BLaER1 treated with 17β-estradiol and CSF1 and Interleukin-3, amounts not matched to agents 10 nM and 100 nM (cell line): Measurements from ENCODE around the gene FSTL4.

Experiments used
- H3K27ac ChIP-seq, 11 experiments: shearing (Covaris generic); formaldehyde crosslinking; 2 replicates each; pipeline ENCODE4 v1.8.1; 2022
- H3K27me3 ChIP-seq, 11 experiments: shearing (Covaris generic); formaldehyde crosslinking; 2 replicates each; pipeline ENCODE4 v1.8.1; 2022
- H3K36me3 ChIP-seq, 11 experiments: shearing (Covaris generic); formaldehyde crosslinking; 2 replicates each; pipeline ENCODE4 v1.8.1; 2022
- H3K4me1 ChIP-seq, 10 experiments: shearing (Covaris generic); formaldehyde crosslinking; 2 replicates each; pipeline ENCODE4 v1.8.1; 2022
- H3K4me2 ChIP-seq, 11 experiments: shearing (Covaris generic); formaldehyde crosslinking; 2 replicates each; pipeline ENCODE4 v1.8.1; 2022
- H3K4me3 ChIP-seq, 10 experiments: shearing (Covaris generic); formaldehyde crosslinking; 2 replicates each; pipeline ENCODE4 v1.8.1; 2022
- H3K9ac ChIP-seq, 11 experiments: shearing (Covaris generic); formaldehyde crosslinking; 2 replicates each; pipeline ENCODE4 v1.8.1; 2022
- H3K9me3 ChIP-seq, 11 experiments: shearing (Covaris generic); formaldehyde crosslinking; replicated peaks in 1 of 11; 2 replicates each; pipeline ENCODE4 v1.8.1; 2022
- H4K20me1 ChIP-seq, 11 experiments: shearing (Covaris generic); formaldehyde crosslinking; 2 replicates each; pipeline ENCODE4 v1.8.1; 2022
- Cebpa-rat ChIP-seq, 11 experiments: shearing (Covaris generic); IDR thresholded peaks; 2 replicates each; pipeline ENCODE4 v1.8.1; 2022

FSTL4 gene

DNA sequence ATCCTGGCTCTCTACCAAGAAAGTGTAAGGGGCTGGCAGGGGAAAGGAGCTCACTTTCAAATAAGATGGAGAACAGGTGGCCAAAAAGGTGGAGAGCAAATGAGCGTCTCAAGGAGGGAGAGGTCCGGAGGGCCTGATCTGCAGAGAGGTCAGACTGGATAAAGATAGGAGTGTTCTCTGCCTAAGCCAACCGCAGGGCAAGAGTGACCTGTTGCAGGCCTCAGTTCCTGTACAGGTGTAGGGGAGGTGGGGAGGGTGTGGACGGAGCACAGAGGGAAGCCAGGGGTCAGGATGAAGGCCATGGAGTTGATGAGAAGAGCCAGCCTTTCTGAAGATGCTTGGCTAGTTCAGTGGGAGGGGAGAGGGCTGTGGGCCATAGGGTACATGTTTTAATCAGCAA, 320.8 kb downstream of the FSTL4 start:
- H3K9ac ChIP-seq, result no peak overlapping the region
- 0 out of 22 replicates have a peak overlapping the region, but pooled peaks of 1 of the 11 experiments have one; percentile 59 for H3K4me2 ChIP-seq
- peaks cover 0 to 36% (median 23%) of the 10 kb centered on the region in 10 experiments; a peak in 14 of 20 replicates for H3K4me1 ChIP-seq
- H3K27me3 ChIP-seq, result no peaks in the 10 kb centered on the region
- H3K4me3 ChIP-seq, result no peak overlapping the region
- TF ChIP-seq Cebpa-rat (IDR thresholded peaks at IDR 0.05), result no peak
- no peaks in the 10 kb centered on the region for H3K9me3 ChIP-seq
- no peak overlapping the region for H3K27ac ChIP-seq
- H4K20me1 ChIP-seq, result no peaks in the 10 kb centered on the region
- no peaks in the 10 kb centered on the region for H3K36me3 ChIP-seq

DNA sequence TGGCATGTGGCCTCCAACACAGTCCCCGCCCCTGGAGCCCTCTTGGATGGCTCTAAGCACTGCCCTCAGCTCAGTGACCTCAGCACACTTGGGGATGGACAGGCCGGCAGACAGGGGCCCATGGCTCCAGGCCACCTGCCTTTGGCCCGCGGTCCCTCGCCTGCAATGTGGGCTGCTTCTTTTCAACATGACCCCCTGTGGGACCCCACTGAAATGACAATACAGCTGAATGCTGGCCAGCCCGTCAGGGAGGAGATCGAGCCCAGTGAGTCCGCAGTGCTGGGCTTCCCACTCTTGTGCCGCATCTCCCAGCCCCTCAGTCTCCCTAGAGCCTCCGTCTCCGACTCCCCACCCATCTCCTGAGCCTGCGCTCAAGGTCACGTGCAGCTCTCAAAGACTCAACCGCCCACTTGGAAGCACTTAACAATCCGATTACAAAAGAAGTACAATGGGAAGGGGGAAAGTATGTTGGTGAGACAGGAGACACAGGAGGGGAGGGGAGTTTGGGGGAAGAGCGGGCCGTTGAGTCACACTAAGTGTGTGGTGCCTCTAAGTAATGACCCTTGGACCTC, 321.6 kb downstream of the FSTL4 start:
- H3K27ac ChIP-seq, result no peak overlapping the region
- H3K4me1 ChIP-seq, result peaks cover 2 to 43% (median 26%) of the 10 kb centered on the region in 10 experiments; a peak in 19 of 20 replicates
- TF ChIP-seq Cebpa-rat (IDR thresholded peaks at IDR 0.05), result no peak
- no peaks in the 10 kb centered on the region for H4K20me1 ChIP-seq
- H3K27me3 ChIP-seq, result no peaks in the 10 kb centered on the region
- H3K9ac ChIP-seq, result no peak overlapping the region
- H3K36me3 ChIP-seq, result no peaks in the 10 kb centered on the region
- no peak overlapping the region for H3K4me3 ChIP-seq
- H3K9me3 ChIP-seq, result no peaks in the 10 kb centered on the region
- no peak overlapping the region for H3K4me2 ChIP-seq

DNA sequence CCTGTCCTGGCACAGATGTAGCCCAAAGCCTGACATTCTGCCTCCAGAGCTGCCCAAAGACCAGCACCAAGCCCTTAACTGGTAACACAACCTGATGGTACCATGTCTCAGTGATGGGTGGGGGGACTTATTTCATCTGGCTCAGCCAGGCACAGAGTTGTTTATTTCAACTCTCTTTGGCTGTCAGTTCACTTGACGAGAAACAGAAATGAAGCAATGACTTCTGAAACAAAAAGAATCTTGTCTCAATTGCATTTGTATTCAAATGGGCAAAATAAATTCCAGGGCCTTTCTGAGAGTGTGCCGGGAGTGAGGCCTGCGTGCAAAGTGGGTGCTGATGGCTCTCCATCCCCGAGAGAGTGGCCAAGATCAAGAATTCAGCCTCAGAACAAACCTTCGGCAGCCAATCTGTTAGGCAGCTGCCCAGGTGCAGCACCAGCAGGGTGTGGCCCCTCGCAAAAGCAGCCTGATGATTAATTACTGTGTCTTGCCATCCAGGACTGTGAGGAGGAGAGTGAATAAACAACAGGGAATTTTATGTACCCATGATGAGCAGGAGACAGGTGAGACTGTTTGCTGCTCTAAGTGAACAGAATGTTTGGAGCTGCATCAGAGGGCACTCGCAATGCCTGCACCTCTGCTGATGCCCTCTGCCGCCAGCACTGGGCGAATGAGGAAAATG, 322.5 kb downstream of the FSTL4 start:
- Histone ChIP-seq H3K4me2 (no peak overlapping the region; a peak in 1 of 22 replicates), H3K9ac (no peak overlapping the region), H3K27ac (no peak overlapping the region), H3K4me1 (peaks cover 9 to 51% (median 33%) of the 10 kb centered on the region in 10 experiments; a peak in 19 of 20 replicates), H3K36me3 (no peaks in the 10 kb centered on the region), H3K4me3 (no peak overlapping the region), H3K9me3 (no peaks in the 10 kb centered on the region), H4K20me1 (no peaks in the 10 kb centered on the region), H3K27me3 (no peaks in the 10 kb centered on the region)
- no peak for TF ChIP-seq Cebpa-rat (IDR thresholded peaks at IDR 0.05)

DNA sequence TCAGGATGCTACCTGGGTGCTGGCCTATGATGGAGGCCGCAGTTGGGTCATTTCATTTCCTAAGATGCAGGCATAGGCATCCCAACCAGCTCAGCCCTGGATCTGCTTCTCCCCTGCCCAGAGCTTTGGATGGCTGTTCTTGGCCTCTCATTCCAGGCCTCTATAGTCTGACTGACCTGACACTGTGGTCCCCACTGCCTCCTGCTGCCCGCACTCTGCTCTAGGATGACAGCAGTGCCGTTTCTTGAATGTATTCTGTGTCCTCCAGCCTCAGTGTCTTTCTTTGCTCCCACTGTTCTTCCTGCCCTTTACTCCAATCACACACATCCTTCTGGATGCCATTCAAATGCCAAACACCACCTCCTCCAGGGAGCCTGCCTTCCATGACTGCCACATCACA, 324.8 kb downstream of the FSTL4 start:
- H4K20me1 ChIP-seq, result no peaks in the 10 kb centered on the region
- H3K27me3 ChIP-seq, result no peaks in the 10 kb centered on the region
- H3K4me3 ChIP-seq, result no peak overlapping the region
- H3K4me1 ChIP-seq, result peaks cover 9 to 33% (median 16%) of the 10 kb centered on the region in 10 experiments; a peak in 19 of 20 replicates
- H3K27ac ChIP-seq, result no peak overlapping the region
- H3K4me2 ChIP-seq, result no peak overlapping the region
- no peak for TF ChIP-seq Cebpa-rat (IDR thresholded peaks at IDR 0.05)
- H3K9ac ChIP-seq, result no peak overlapping the region
- peaks cover 0 to 4% (median 0%) of the 10 kb centered on the region in 11 experiments; a peak in 1 of 22 replicates for H3K9me3 ChIP-seq
- H3K36me3 ChIP-seq, result no peaks in the 10 kb centered on the region

DNA sequence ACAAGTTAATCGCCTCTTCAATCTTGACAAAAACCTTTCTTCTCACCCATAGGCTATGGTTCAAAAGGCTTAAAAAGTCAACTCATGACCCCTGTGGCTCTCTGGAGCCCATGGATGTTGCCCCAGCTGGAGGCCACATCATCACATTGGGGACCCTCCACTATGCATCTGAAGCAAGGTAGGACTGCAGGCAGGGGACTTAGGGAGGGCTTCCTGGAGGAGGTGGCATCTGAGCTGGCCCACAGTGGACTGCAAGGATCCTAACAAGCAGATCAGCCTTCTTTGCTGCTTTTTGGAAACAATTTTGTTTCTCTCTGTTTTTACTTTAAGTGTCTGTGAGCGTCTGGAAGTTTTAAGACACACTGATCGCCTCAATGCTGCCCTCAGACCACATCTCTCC, 325.9 kb downstream of the FSTL4 start:
- no peak for TF ChIP-seq Cebpa-rat (IDR thresholded peaks at IDR 0.05)
- peaks cover 0 to 4% (median 0%) of the 10 kb centered on the region in 11 experiments; a peak in 1 of 22 replicates for H3K9me3 ChIP-seq
- H4K20me1 ChIP-seq, result no peaks in the 10 kb centered on the region
- no peak overlapping the region for H3K4me2 ChIP-seq
- H3K4me3 ChIP-seq, result no peak overlapping the region
- H3K9ac ChIP-seq, result no peak overlapping the region
- no peak overlapping the region for H3K27ac ChIP-seq
- H3K4me1 ChIP-seq, result peaks cover 9 to 27% (median 11%) of the 10 kb centered on the region in 10 experiments; a peak in 19 of 20 replicates
- no peaks in the 10 kb centered on the region for H3K36me3 ChIP-seq
- no peaks in the 10 kb centered on the region for H3K27me3 ChIP-seq

DNA sequence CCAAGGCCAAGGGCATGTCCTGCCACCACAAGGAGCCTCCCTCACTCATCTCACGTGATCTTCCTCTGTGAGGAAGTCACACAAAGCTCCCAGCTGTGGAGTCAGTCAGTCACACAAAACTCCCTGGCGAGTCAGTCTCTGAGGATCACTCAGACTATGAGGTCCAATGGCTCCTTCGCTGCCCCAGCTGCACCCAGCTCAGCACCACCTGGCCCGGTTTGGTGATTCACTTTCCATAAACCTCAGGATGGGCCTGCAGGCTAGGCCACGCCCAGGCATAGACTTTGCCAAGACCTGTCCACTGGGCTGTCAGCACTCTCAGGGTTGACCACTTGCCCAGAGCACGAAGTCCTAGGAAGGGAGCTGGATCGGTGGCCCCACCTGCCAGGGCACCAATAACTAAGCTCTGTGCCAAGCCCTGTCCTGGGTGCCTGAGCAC, 326.7 kb downstream of the FSTL4 start:
- H3K27ac ChIP-seq, result peak overlapping the region in 2 of 11 experiments; percentile 11 to 16; a peak in 1 of 22 replicates
- peaks cover 0 to 4% (median 0%) of the 10 kb centered on the region in 11 experiments; a peak in 1 of 22 replicates for H3K9me3 ChIP-seq
- H3K4me3 ChIP-seq, result no peak overlapping the region
- H4K20me1 ChIP-seq, result no peaks in the 10 kb centered on the region
- H3K4me1 ChIP-seq, result peaks cover 9 to 26% (median 11%) of the 10 kb centered on the region in 10 experiments; a peak in 19 of 20 replicates
- peak overlapping the region; percentile 25 to 58 (median 46); a peak in 17 of 22 replicates for H3K4me2 ChIP-seq
- no peaks in the 10 kb centered on the region for H3K36me3 ChIP-seq
- TF ChIP-seq Cebpa-rat (IDR thresholded peaks at IDR 0.05), result no peak
- H3K9ac ChIP-seq, result no peak overlapping the region
- H3K27me3 ChIP-seq, result no peaks in the 10 kb centered on the region

DNA sequence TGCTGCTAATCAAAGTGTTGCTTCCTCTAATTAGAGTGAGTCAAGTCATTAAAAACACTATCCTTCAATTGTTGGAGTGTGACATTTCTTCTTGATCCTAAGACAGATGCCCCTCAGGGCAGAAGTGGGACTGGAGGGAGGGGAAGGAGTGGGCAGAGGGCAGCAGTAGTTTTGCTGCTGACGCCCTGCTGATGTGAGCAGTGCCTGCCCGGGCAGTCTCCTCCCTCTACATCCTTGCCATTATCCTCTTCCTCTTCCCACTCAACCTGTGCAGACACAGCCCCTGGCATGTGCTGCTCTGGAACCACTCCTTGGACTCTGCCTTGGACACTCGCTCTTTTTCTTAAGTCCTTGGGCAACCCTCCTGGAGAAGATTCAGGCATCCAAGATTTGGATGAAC, 328.0 kb downstream of the FSTL4 start:
- no peak overlapping the region for H3K4me3 ChIP-seq
- no peaks in the 10 kb centered on the region for H3K27me3 ChIP-seq
- peaks cover 9 to 19% (median 11%) of the 10 kb centered on the region in 10 experiments; a peak in 19 of 20 replicates for H3K4me1 ChIP-seq
- no peaks in the 10 kb centered on the region for H4K20me1 ChIP-seq
- H3K9ac ChIP-seq, result no peak overlapping the region
- no peaks in the 10 kb centered on the region for H3K36me3 ChIP-seq
- H3K4me2 ChIP-seq, result no peak overlapping the region; a peak in 2 of 22 replicates
- TF ChIP-seq Cebpa-rat (IDR thresholded peaks at IDR 0.05), result no peak
- peaks cover 0 to 4% (median 0%) of the 10 kb centered on the region in 11 experiments; a peak in 3 of 22 replicates for H3K9me3 ChIP-seq
- no peak overlapping the region for H3K27ac ChIP-seq

DNA sequence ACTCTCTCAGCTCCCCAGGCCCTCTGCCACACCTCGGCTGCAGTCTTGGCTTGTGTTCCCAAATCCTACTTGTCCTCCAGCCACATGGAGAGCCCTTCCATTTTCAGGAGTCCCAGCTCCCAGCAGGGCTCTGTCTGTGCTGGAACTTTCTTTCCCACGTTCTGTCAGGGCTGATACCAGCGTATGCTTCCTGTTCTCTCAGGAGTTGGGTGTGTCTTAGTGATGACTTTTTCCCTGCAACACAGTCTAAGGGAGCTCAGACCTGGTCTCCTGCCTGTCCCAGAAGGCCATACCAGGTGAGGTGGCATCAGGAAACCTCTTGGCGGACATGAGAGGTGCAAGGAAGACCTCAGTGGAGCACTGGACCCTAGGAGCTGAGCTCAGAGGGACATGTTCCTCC, 334.0 kb downstream of the FSTL4 start:
- no peak overlapping the region for H3K27ac ChIP-seq
- TF ChIP-seq Cebpa-rat (IDR thresholded peaks at IDR 0.05), result no peak
- no peaks in the 10 kb centered on the region; a peak in 2 of 22 replicates for H3K9me3 ChIP-seq
- H3K27me3 ChIP-seq, result no peaks in the 10 kb centered on the region
- no peak overlapping the region for H3K4me3 ChIP-seq
- H4K20me1 ChIP-seq, result no peaks in the 10 kb centered on the region
- H3K9ac ChIP-seq, result no peak overlapping the region
- peaks cover 0 to 11% (median 7%) of the 10 kb centered on the region in 10 experiments; a peak in 14 of 20 replicates for H3K4me1 ChIP-seq
- H3K4me2 ChIP-seq, result no peak overlapping the region
- no peaks in the 10 kb centered on the region for H3K36me3 ChIP-seq

DNA sequence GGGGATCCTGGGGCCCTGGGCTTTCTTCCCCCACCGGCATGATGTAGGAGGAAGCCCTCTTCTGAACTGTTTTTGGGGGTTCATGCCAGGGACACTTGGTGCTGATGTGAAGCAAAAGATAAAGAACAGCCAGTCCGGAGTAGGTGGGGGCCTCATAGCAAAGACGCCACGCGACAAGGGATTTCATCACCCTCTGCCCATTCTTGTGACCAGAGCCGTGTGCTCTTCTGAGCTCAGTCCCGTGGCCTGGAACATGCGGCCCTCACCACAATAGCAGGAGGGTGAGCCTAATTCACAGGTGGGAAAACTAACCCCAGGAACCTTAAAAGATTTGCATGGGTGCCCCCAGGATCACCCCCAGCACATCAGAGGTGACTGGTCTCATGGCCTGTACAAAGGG, 334.6 kb downstream of the FSTL4 start:
- Histone ChIP-seq H3K27ac (no peak overlapping the region), H3K27me3 (no peaks in the 10 kb centered on the region), H3K9ac (no peak overlapping the region), H3K4me2 (no peak overlapping the region), H3K9me3 (no peaks in the 10 kb centered on the region; a peak in 2 of 22 replicates), H3K4me3 (no peak overlapping the region), H4K20me1 (no peaks in the 10 kb centered on the region), H3K4me1 (peaks cover 0 to 17% (median 12%) of the 10 kb centered on the region in 10 experiments; a peak in 14 of 20 replicates), H3K36me3 (no peaks in the 10 kb centered on the region)
- no peak for TF ChIP-seq Cebpa-rat (IDR thresholded peaks at IDR 0.05)
